GM18519 (cell line): Measurements from ENCODE around the gene UBE2D4.

Experiments used
- ATAC-seq: cut with Tn5 transposase; IDR thresholded peaks from one replicate; pipeline ENCODE4 v1.9.1; 2021; ENCODE audit warnings: mild to moderate bottlenecking, moderate library complexity; ENCODE audit not compliant: unreplicated experiment, low FRiP score

Gene UBE2D4

DNA sequence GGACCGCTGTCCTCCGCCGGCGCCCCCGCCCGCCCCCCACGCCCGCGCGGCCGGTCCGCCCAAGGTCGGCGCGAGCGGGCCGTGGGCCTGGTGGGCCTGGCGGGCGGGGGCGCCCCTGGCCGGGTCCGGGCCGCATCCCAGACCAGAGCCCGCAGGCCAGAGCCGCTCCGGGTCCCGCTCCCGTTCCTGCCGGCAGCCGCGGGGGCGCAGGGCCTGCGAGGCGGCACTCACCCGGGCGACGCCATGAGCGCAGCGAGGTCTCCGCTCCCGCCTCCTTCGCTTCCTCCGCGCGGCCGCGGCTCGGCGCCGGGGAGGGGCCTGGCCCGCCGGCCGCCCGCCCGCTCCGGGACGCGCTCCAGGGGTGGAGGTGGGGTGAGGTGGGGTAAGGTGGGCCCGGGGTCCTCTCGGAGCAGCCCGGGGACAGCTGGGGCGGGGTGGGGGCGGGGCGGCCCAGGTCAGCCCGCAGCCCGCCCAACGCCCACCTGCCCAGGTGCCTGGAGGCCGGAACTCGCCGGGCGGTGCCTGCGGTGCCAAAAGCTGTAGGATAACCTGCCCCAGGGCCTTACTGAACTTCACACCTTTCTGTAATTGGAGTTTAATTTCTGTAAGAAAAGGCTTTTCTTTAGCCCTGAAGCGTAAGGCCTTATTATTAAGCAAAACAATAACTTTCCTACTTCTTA is 19.8 kb upstream of the UBE2D4 start, which contains the start of gene URGCP:
Gene URGCP (minus strand): TSS at position 266 of the 680 bp plus-strand sequence. CDS start 21 bp downstream, at position 245.
- ATAC-seq, result peak; percentile 49

DNA sequence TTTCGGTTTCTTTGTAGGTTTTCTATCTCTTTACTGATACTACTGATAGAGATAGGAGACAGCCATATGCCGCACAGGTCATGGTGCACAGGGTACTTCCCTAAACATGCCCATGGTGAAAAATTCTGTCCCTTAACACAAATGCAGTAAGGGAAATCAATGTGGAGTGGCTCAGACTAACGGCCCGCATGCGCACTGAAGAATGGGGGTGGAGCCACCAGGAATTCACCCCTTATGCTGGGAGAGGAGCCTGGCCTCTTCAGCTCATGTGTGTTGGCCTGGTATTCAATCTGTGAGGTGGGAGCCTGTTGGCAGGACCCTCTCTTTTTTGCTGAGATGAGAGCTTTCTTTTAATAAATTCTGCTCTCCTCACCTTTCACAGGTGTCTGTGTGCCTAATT is 11.4 kb upstream of the UBE2D4 start:
- ATAC-seq, result no peak

DNA sequence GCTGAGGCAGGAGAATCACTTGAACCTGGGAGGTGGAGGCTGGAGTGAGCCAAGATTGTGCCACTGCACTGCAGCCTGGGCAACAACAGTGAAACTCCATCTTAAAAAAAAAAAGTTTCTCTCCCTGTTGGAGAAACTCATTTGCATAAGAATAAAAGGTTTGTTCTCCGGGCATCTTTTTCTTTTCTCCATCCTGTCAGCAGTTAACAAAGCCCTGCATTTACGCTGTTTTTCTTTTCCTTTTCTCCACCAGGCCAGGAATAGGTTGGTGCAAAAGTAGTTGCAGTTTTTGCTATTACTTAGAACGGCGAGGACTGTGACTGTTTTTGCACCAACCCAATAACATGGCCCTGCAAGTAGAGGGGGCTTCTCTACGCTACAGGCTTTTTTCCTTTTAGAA is 10.3 kb upstream of the UBE2D4 start:
- ATAC-seq, result no peak

DNA sequence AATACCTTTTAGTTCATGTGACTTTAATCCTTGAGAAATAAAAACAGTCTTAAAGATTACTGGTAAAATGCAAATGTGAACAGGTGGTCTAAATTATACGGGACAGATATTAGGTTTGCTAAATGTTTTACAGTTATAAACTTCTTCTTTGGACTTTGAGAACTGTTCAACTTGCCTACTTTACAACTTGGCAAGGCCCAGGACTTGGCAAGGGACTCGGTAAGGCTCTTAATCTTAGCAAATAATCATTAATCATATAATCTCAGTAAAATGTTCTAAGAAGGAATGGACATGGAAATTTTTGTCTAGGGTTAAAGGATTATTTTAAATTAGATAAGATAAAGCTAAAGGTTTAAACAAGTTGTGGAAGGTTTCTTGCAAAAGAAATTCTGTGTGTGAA is 4.8 kb upstream of the UBE2D4 start:
- ATAC-seq, result no peak

DNA sequence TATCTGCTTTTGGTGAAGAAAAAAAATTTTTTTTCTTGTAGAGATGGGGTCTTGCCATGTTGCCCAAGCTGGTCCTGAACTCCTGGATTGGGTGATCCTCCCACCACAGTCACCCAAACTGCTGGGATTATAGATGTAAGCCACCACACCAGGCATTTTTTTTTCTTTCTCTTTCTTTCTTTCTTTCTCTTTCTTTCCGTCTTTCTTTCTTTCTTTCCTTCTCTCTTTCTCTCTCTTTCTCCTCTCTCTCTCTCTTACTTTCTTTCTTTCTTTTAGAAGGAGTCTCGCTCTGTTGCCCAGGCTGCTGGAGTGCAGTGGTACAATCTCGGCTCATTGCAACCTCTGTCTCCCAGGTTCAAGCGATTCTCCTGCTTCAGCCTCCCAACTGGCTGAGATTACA is 3.5 kb upstream of the UBE2D4 start:
- no peak for ATAC-seq

DNA sequence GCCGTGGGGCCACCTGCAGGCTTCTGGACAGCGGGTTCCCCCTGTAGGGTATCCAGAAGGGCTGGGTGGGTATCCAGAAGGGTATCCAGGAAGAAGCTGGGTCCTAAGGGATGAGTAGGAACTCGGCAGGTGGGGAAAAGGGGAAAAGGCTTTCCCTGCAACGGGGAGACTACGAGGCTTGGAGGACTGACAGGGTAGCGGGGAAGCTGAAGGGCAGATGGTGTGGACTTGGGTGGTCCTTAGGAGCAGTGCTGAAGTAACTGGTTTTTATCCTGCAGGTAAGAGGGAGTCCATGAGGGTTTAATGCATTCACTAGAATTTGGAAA is 525 bp downstream of the UBE2D4 start:
- ATAC-seq, result peak; percentile 3

DNA sequence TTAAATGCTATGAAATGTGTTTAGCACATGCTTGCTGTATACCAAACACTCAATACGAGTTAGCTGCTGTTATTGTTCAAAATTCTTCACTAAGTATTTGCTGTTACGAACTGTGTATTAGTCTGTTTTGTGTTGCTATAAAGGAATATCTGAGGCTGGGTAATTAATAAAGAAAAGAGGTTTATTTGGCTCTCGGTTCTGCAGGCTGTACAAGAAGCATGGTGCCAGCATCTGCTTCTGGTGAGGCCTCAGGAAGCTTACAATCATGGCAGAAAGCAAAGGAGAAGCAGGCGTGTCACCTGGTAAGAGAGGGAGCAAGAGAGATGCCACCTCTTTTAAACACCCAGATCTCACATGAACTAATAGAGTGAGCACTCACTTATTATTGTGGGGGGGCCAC is 1.6 kb downstream of the UBE2D4 start:
- no peak for ATAC-seq

DNA sequence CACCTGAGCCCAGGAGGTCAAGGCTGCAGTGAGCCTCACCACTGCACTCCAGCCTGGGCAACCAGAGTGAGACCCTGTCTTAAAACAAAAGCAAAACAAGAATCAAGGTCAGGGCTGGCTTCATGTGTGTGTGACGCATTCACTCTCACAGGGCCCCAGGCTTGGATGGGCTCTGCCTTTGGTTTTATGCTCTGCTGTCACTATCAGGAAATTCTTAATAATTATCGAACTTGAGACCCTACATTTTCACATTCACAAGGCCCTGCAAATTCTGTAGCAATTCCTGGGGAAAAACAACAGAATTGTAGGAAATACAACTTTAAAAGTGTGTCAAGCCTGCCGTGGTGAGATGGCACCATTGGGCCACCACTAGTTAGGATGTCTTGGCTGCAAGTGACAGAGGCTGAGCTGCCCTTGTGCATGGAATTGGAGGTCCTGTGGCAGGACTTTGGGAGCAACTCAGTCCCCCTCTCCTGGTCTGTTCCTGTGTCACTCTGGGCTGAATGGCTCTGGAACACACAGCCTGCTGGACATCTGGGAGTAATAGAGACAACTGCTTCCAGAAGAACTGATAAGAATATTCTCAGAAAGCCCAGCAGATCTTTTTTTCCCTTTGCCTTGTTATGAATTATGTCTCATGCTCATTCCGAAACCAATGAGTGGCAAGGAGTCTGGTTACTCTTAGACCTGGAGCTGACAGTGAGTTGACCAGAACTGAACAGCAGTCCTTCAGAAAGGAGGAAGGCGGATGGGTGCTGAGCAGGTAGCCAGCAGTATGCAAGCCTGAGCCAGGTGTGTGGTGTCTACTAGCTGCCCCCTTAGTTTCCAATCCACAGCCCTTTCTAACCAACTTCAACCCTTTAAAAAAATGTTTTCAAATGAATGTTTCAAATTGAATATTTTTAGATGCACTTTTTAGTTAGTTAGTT is 3.6 kb downstream of the UBE2D4 start:
- no peak for ATAC-seq

DNA sequence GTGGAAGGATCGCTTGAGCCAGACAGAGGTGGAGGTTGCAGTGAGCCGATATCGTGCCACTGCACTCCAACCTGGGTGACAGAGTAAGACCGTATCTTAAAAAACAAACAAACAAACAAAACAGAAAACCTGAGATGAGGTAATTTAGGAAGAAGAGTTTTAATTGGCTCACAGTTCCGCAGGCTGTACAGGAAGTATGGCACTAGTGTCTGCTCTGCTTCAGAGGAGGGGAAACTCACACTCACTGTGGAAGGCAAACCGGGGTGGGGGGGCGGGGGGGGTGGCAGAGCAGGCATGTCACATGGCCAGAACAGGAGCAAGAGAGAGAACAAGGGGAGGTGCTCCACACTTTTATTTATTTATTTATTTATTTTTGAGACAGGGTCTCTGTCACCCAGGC is 5.1 kb downstream of the UBE2D4 start:
- ATAC-seq, result no peak

DNA sequence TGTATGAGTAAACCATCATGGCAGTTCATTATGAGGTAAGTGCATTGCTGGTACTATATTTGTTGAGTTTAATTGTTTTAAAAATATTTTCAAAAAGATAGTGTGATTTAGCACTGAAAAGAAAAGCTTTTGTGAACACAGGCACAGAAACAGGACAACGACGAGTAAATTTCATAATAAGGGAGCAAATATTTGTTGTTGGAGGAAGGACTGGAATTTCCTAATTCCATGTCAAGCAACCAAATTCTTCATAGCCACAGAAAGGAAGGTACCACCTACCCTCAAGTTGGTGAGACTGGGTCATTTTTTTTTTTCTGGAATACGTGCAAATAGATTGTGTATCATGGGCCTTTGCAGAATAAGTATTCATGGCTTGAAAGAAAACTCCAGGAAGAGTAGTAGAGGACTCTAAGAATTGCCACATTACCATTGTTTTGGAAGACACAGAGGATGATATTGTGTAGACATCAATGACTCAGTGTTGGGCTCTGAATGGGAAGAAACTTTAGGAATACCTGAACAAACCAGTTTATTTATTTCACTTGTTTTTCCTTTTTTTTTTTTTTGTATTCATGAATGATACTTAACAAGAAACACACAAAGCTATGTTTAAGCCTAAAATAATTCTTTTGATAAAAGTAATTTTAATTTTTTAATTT is 7.8 kb downstream of the UBE2D4 start:
- no peak for ATAC-seq

DNA sequence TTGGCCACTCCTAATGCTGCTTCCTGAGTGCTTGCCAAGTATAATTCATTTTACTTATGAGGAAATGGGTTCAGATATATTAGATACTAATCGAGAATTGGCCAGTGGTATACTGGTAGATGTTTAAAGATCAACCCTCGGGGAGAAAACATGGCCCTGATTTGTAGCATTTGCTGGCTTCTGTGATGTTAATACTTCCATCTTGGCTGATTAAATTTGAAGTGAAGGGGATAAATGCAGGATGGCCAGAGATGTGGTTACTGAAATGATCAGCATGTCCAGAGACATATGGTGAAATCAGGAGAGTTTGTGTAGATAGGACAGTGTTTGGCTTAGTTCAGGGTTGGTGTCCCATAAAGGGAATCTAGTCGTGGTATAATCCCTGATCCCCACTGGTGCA is 11.2 kb downstream of the UBE2D4 start:
- ATAC-seq, result no peak

DNA sequence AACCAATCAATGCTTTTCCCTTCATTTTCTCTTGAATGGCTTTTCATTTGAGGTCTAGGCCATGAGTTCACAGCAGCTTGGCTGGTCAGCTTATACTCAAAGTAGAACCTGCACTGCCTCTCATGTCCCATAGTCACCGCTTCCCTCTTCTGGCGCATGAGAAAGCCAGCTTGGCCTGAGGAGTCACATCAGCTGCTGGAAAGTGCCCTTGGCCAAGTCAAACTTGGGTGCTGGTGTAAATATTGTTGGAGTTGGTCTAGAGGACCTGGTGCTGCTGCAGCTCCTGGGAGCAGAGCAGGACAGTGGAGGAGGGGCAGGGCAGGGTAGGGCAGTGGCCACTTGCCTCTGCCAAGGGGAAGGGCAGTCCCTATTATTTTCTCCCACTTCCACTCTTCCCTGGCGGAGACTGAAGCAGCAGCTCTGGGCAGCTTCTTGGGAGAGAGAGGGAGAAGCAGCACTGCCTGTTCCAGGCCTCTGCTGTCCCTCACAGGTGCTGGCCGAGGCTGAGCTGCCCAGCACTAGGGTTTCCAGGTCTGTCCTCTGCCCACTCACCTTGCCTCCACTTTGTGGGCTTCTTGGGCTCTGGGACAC is 12.8 kb downstream of the UBE2D4 start:
- no peak for ATAC-seq

DNA sequence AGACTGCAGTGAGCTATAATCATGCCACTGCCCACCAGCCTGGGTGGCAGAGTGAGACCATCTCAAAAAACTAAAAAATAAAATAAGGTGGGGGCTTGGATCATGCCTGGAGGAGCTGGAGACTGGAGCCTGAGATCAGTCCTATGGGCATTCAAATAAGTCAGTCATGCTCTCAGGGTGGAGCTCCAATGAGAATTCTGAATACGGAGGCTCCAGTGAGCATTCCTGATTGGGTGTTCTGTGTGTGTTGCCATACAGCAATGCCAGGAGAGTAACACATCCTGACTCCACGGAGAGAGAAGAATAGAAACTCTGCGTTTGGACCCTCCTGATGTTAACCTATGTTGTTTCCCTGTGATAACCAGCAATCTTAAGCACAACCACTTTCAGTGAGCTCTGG is 16.0 kb downstream of the UBE2D4 start:
- no peak for ATAC-seq

DNA sequence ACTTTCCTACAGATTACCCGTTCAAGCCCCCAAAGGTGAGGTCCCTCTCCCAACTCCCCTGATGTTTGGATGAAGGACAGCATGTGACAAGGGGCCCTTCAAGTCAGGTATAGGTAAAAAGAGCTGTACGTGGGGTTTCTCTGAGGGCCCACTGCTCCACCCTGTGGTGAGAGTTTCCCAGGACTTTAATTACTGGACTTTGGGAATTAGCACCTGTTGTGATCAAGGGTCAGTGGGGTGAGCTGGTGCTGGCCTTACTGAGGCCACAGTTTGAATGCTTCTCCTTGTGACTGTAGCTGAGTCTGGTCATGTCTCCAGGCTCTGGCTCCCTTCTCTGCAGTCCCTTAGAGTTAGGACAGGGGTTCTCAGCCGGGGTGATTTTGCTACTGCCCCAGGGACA is 16.8 kb downstream of the UBE2D4 start:
- no peak for ATAC-seq

DNA sequence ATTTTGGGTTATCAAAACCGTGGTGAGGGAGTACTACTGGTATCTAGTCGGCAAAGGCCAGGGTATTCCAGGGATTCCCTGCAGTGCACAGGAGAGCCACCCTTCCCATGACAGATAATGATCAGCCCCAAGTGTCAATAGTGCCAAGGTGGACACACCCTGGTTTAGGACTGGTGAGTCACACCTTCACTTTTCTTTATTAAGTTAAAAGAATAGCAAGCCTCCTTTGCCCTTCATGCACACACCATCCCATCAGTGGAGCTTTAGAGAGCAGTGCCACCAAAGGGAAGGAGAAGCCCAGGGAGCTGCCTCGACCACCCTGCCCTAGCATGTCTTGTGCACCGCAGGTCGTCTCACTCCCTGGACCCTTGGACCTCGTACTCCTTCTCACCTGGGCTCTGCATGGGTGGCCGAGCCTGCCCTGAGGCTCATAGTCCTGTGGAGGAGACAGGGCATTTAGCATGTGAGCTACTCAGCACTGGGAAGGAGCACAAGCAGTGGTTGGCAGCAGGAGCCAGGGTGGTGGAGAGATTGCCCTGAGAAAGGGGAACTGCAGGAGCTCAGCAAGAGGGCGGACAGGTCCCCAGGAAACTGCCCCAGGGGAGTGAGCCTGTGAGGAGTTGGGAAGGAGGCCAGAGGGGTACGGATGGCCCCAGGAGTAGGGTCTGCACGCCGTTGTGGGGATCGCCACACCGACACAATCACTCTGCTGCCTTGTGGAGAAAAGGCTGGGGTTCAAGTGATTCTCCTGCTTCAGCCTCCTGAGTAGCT is 17.4 kb downstream of the UBE2D4 start:
- ATAC-seq, result no peak

DNA sequence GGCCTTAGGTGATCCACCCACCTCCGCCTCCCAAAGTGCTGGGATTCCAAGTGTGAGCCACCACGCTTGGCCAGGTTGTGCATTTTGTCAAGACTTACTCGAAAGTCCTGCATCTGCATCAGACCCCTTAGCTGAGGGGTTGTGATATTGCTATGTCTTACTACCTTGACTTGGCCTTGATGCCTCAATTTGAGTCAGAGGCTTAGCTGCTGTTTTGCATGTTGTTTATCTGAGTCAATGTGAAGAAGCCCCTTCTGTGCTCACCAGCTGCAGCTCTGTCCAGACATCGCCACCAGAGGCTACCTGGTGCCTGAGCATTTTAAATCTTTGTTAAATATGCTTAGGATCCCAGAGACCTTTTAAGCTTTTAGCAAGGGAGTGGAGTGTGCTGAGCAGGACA is 18.1 kb downstream of the UBE2D4 start:
- ATAC-seq, result peak; percentile 51

DNA sequence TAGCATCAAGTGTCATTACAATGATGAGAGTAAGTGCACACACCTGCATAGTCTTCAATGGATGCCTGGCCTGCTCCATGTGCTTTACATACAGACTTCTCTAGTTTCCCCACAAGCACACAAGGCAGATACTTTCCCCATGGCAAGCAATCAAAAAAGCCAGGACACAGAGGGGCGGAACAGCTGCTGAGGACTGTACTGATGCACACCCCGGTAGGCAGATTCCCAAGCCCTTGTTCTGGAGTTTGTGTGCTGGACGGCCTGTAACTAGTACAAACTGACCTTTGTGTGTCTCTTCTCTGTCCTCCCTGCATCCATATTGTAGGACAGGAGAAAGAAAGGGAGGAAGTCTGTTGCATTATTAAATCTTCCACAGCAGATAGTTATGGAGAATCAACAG is 25.8 kb downstream of the UBE2D4 start:
- ATAC-seq, result no peak

DNA sequence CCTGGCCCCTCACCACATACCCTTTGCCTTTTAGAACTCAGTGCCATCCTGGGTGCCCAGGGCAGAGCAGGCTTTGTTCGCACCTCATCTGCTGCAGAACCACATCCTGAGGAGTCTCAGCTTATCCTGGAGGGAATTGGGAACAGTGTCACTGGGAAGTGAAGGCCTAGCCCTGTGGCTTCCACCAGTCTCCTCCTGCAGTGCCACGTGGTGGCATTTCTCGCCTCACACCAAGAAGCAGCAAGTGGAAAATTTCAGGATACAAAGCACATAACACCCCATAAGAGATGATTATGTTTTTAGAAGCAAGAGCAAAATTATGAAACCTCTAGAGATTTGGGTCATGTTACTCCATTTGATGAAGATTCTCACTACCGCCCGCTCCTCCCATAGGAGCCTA is 26.8 kb downstream of the UBE2D4 start:
- ATAC-seq, result no peak

DNA sequence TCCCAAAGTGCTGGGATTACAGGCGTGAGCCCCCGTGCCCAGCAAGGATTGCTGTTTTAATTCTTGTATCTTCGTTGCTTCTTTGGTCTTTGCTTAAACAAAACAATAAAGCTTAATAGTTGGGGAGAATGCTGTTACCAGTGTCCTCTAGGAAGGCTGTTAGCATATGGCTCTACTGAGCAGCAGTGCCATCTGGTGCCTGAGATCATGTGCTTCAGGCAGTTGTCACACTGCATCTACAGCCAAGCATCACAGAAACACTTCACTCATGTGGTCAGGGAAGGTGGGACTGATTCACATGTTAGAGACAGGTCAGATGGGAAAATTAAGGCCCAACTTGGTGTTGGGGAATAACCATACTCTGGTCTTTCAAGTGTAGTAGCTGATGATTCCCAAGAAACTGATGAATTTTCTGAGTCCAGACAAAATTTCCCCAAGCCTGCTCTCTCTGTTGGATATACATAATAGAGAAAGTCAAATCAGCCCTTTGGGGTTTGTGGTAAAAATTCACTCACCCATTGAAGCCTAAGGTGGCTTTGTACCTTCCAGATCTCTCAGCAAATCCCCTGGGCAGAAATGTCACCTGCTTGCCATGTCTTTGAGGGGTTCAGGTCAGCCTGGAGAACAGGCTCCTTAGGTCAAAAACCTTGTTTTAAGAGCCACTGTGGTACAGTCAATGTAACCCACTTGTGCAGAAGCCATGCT is 28.4 kb downstream of the UBE2D4 start:
- ATAC-seq, result no peak

DNA sequence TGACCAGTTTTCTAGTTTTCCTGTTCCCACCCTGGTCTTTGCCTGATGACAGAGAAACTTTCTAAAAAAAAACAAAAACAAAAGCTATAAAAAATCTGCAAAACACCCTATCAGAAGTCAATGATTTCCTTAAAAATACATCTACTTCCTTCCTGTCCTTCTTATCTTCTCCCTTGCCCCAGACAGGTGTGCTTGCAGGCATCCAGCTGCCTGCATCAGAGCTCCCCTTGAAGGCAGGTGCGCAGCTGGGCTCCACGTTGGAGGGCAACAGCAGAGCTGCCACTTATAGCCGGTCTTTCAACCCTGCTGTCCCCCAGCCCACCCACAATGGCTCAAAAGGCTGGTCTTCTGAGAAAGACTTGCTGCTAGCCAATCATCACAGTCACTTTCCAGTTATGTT is 29.8 kb downstream of the UBE2D4 start:
- no peak for ATAC-seq
